ENCODE data around the gene FAM237A.

DNA sequence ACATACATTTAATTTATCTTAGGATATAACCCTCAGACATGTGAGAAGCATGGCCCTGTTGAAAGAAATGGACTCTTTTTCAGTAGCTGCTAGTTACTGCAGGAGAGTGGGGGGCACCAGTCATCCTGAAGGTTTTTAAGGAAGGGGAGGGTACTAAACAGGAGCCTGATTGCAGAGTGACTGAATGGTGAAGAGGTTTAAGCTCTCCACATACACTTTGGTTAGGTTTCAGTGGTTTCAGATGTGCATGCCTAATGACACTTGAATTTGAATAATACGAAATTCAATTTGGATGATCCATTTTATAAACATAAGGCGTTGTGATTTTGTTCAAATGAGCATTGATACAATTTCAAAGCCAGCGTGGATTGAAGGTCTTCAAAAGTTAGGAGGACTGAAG is 10.9 kb upstream of the FAM237A start:
- TF ChIP-seq SP1 (IDR thresholded peaks at IDR 0.05) (no peak), CTBP1 (IDR thresholded peaks at IDR 0.05; ENCODE audit: borderline replicate concordance) (no peak), FOXM1 (IDR thresholded peaks at IDR 0.05; ENCODE audit: borderline replicate concordance) (no peak), FOXK2 (IDR thresholded peaks at IDR 0.05) (no peak), ARNT (IDR thresholded peaks at IDR 0.05) (no peak), SUZ12 (IDR thresholded peaks at IDR 0.05) (no peak), TARDBP (IDR thresholded peaks at IDR 0.05) (no peak), LEF1 (IDR thresholded peaks at IDR 0.05; ENCODE audit: borderline replicate concordance) (no peak), BHLHE40 (IDR thresholded peaks at IDR 0.05; ENCODE audit: borderline replicate concordance) (no peak), HDGF (IDR thresholded peaks at IDR 0.05; ENCODE audit: borderline replicate concordance) (no peak), ZNF384 (IDR thresholded peaks at IDR 0.05) (no peak)
- TF ChIP-seq, protein P1, sequence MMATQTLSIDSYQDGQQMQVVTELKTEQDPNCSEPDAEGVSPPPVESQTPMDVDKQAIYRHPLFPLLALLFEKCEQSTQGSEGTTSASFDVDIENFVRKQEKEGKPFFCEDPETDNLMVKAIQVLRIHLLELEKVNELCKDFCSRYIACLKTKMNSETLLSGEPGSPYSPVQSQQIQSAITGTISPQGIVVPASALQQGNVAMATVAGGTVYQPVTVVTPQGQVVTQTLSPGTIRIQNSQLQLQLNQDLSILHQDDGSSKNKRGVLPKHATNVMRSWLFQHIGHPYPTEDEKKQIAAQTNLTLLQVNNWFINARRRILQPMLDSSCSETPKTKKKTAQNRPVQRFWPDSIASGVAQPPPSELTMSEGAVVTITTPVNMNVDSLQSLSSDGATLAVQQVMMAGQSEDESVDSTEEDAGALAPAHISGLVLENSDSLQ (IDR thresholded peaks at IDR 0.05), result no peak

Data from HEK293T (cell line).